Measurements from ENCODE around the gene MAP1B.

MAP1B gene

DNA sequence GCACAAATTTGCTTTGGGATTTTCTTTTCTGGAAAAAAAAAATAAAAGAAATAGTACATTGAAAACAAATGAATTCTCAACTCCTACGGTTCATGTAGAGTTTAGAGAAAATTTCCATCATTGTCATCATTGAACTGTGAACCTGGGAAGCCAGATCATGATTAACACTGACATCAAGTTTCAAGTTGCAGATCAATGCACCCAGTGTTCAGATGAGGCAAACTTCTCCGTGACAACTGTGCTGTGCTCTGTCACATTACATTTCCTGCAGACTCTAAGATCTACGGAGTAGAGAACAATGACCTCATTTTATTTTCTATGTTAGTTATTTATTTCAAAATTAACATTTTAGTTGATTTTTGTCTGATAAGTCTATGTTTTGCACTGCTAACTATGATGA, 99.7 kb downstream of the MAP1B start:
- no peak for TF ChIP-seq EZH2 (IDR thresholded peaks at IDR 0.05; ENCODE audit: borderline replicate concordance, low read length)
- TF ChIP-seq, protein P1, sequence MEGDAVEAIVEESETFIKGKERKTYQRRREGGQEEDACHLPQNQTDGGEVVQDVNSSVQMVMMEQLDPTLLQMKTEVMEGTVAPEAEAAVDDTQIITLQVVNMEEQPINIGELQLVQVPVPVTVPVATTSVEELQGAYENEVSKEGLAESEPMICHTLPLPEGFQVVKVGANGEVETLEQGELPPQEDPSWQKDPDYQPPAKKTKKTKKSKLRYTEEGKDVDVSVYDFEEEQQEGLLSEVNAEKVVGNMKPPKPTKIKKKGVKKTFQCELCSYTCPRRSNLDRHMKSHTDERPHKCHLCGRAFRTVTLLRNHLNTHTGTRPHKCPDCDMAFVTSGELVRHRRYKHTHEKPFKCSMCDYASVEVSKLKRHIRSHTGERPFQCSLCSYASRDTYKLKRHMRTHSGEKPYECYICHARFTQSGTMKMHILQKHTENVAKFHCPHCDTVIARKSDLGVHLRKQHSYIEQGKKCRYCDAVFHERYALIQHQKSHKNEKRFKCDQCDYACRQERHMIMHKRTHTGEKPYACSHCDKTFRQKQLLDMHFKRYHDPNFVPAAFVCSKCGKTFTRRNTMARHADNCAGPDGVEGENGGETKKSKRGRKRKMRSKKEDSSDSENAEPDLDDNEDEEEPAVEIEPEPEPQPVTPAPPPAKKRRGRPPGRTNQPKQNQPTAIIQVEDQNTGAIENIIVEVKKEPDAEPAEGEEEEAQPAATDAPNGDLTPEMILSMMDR (IDR thresholded peaks at IDR 0.05; ENCODE audit: low read length): no peak
- no peaks in the 10 kb centered on the region for H3K79me2 ChIP-seq (ENCODE audit: insufficient read depth, low read length)
- H3K9me2 ChIP-seq (ENCODE audit: low read depth, low read length): no peaks in the 10 kb centered on the region
- no peaks in the 10 kb centered on the region for H3K9me3 ChIP-seq (ENCODE audit: low read length)
- H3K4me3 ChIP-seq (ENCODE audit: low read depth, low read length, poor library complexity, severe bottlenecking): no peak overlapping the region
- H3F3A ChIP-seq (ENCODE audit: insufficient read depth, low read length): no peaks in the 10 kb centered on the region
- H3K27ac ChIP-seq (ENCODE audit: low read depth, low read length, poor library complexity, severe bottlenecking): no peak overlapping the region
- no peak overlapping the region for H2AFZ ChIP-seq (ENCODE audit: low read length)
- no peaks in the 10 kb centered on the region for H3K4me1 ChIP-seq (ENCODE audit: insufficient read depth, low read length, severe bottlenecking)
- no peaks in the 10 kb centered on the region for H3K27me3 ChIP-seq (ENCODE audit: insufficient read depth, low read length)
- H3K36me3 ChIP-seq (ENCODE audit: insufficient read depth, low read length): no peaks in the 10 kb centered on the region; the same call in 1 of the 2 replicates
- no peaks in the 10 kb centered on the region for H4K20me1 ChIP-seq (ENCODE audit: insufficient read depth, low read length)
- H3K9ac ChIP-seq (ENCODE audit: low read length): no peak overlapping the region
- no peak overlapping the region for H3K4me2 ChIP-seq (ENCODE audit: low read length)

- Histone ChIP-seq H3K27ac (ENCODE audit: low read depth, low read length, poor library complexity, severe bottlenecking) (no peak overlapping the region), H3K27me3 (ENCODE audit: insufficient read depth, low read length) (no peaks in the 10 kb centered on the region), H3K4me3 (ENCODE audit: low read depth, low read length, poor library complexity, severe bottlenecking) (no peak overlapping the region), H3K4me1 (ENCODE audit: insufficient read depth, low read length, severe bottlenecking) (no peaks in the 10 kb centered on the region), H3K9ac (ENCODE audit: low read length) (no peak overlapping the region), H3K36me3 (ENCODE audit: insufficient read depth, low read length) (no peaks in the 10 kb centered on the region; the same call in 1 of the 2 replicates), H4K20me1 (ENCODE audit: insufficient read depth, low read length) (no peaks in the 10 kb centered on the region), H3K9me3 (ENCODE audit: low read length) (no peaks in the 10 kb centered on the region), H3K4me2 (ENCODE audit: low read length) (no peak overlapping the region), H3K79me2 (ENCODE audit: insufficient read depth, low read length) (no peaks in the 10 kb centered on the region), H3F3A (ENCODE audit: insufficient read depth, low read length) (no peaks in the 10 kb centered on the region), H3K9me2 (ENCODE audit: low read depth, low read length) (no peaks in the 10 kb centered on the region), H2AFZ (ENCODE audit: low read length) (no peak overlapping the region)
- TF ChIP-seq, protein P1 (IDR thresholded peaks at IDR 0.05; ENCODE audit: low read length): no peak
- no peak for TF ChIP-seq EZH2 (IDR thresholded peaks at IDR 0.05; ENCODE audit: borderline replicate concordance, low read length)
Observed at GRCh38 chr5:72208324-72208926, 101.2 kb downstream of the MAP1B start.

DNA sequence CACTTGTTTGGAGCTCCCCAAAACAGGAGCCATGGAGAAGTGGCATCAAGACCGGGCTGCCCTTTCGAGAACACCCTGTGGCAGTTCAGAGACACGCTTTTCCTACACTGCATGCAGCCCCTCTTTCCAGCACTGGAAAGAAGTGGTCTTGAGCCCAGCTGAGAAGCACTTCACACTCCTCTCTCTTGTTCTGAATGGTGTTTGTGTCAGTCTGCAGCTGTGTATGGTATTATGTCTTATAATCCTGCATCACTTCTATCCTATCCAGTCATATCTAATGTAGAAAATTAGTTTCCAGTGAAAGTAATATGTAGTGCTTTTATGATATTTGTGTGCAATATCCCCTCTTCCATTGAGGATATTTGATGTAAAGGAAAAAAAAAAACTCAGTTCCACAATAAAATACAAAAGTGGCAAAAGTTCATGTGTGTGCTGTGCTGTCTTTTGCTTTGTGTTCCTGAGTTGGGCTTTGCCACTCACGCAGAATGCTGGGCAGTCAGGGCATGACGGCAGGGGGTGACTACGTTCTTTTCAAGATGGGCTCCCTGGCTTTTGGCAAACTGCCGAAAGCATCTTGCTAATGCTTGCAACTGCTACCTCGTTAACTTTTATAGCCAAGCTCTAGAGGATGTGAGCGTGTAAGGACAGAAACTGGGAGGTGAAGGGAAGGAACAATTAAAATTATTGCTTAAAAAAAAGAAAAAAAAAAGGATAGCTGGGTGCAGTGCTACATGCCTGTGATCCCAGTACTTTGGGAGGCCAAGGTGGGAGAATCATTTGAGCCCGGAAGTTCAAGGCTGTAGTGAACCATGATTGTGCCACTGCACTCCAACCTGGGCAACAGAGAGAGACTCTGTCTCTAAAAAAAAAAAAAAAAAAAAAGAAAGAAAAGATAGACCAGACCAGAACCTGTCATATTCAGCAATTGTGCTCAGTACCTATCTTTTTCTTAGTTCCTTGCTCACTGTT, 102.2 kb downstream of the MAP1B start:
- no peak for TF ChIP-seq EZH2 (IDR thresholded peaks at IDR 0.05; ENCODE audit: borderline replicate concordance, low read length)
- TF ChIP-seq, protein P1 (IDR thresholded peaks at IDR 0.05; ENCODE audit: low read length): no peak
- H3K27ac ChIP-seq (ENCODE audit: low read depth, low read length, poor library complexity, severe bottlenecking): no peak overlapping the region
- H3K36me3 ChIP-seq (ENCODE audit: insufficient read depth, low read length): peaks cover under 1% of the 10 kb centered on the region; the same call in 1 of the 2 replicates
- no peaks in the 10 kb centered on the region for H3K9me3 ChIP-seq (ENCODE audit: low read length)
- no peak overlapping the region for H3K9ac ChIP-seq (ENCODE audit: low read length)
- no peak overlapping the region for H3K4me2 ChIP-seq (ENCODE audit: low read length)
- no peak overlapping the region for H2AFZ ChIP-seq (ENCODE audit: low read length)
- no peaks in the 10 kb centered on the region for H3K9me2 ChIP-seq (ENCODE audit: low read depth, low read length)
- no peaks in the 10 kb centered on the region for H3K4me1 ChIP-seq (ENCODE audit: insufficient read depth, low read length, severe bottlenecking)
- H3K79me2 ChIP-seq (ENCODE audit: insufficient read depth, low read length): no peaks in the 10 kb centered on the region
- no peaks in the 10 kb centered on the region for H3F3A ChIP-seq (ENCODE audit: insufficient read depth, low read length)
- H3K27me3 ChIP-seq (ENCODE audit: insufficient read depth, low read length): no peaks in the 10 kb centered on the region
- no peaks in the 10 kb centered on the region for H4K20me1 ChIP-seq (ENCODE audit: insufficient read depth, low read length)
- no peak overlapping the region for H3K4me3 ChIP-seq (ENCODE audit: low read depth, low read length, poor library complexity, severe bottlenecking)

Data from OCI-LY1 (cell line).